HepG2 (cell line): ENCODE measurements around the gene UTP11.

ENCODE experiments used
- ELF3 ChIP-seq: IDR thresholded peaks from 2 replicates; pipeline ENCODE4 v1.6.1; 2016; ENCODE audit warnings: missing genetic modification reagents, missing compliant biosample characterization
- HINFP ChIP-seq: sonication (generic); formaldehyde crosslinking; IDR thresholded peaks from 2 replicates; pipeline ENCODE4 v1.4.0; 2020; ENCODE audit warnings: low read depth, mild to moderate bottlenecking, missing genetic modification reagents
- REST ChIP-seq, 2 experiments: IDR thresholded peaks; 2 replicates each; pipeline ENCODE4 v1.6.1; 2011 to 2012; ENCODE audit warnings: low read length in 2 of 2, borderline replicate concordance in 1 of 2, low read depth in 1 of 2, mild to moderate bottlenecking in 1 of 2, moderate library complexity in 1 of 2
- SIN3A ChIP-seq: IDR thresholded peaks from 2 replicates; pipeline ENCODE4 v1.6.1; 2011; ENCODE audit warnings: low read depth, mild to moderate bottlenecking, control low read depth, low read length, borderline replicate concordance
- TBL1XR1 ChIP-seq: fragments of 150-350 bp; IDR thresholded peaks from 2 replicates; pipeline ENCODE4 v1.6.1; 2014; ENCODE audit warnings: borderline replicate concordance, low read length; ENCODE audit not compliant: partially characterized antibody
- ZC3H13 ChIP-seq: sonication (generic); formaldehyde crosslinking; IDR thresholded peaks from 2 replicates; pipeline ENCODE4 v1.8.1; 2023; ENCODE audit warnings: mild to moderate bottlenecking, missing genetic modification reagents, moderate library complexity
- ZNF460 ChIP-seq: sonication (generic); formaldehyde crosslinking; IDR thresholded peaks from 2 replicates; pipeline ENCODE4 v1.5.1; 2020; ENCODE audit warnings: missing genetic modification reagents, mild to moderate bottlenecking, borderline replicate concordance
- ZNF792 ChIP-seq: IDR thresholded peaks from 2 replicates; pipeline ENCODE4 v1.6.1; 2016
- TF ChIP-seq, protein P1 (sequence below): sonication (generic); formaldehyde crosslinking; IDR thresholded peaks from 2 replicates; pipeline ENCODE4 v1.4.0; 2020; ENCODE audit warnings: missing genetic modification reagents
- TF ChIP-seq, protein P2 (sequence below): sonication (generic); formaldehyde crosslinking; IDR thresholded peaks from 2 replicates; pipeline ENCODE4 v1.9.0; 2022; ENCODE audit warnings: missing genetic modification reagents, mild to moderate bottlenecking, borderline replicate concordance

DNA sequence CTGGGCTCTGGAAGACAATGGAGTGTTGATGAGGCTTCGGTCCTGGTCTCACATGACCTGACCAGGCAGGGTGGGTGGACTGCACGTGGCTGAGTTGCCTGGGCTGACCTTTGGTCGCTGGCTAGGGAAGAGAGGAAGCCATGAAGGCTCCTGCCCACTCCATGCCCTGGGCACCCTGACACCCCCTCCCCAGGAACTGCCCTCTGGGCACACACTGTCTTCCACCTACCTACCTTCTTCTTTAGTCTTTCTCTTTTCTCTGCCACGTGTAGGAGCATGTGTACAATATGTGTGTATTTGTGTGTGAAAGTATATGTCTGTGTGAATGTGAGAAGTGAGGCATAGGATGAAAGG is 19.0 kb downstream of the UTP11 start:
- TF ChIP-seq SIN3A (no peak), ZNF460 (CRISPR knock-in tag) (no peak), ZNF792 (no peak), REST (IDR thresholded peaks at IDR 0.05; ENCODE audit: borderline replicate concordance in 1 of 2, low read depth in 1 of 2, low read length in 2 of 2) (no peak), ELF3 (CRISPR knock-in tag) (0 out of 2 replicates have a peak, but pooled peaks have one; percentile 36), HINFP (CRISPR knock-in tag) (no peak), ZC3H13 (CRISPR knock-in tag) (no peak), TBL1XR1 (no peak)
- TF ChIP-seq, protein P1, sequence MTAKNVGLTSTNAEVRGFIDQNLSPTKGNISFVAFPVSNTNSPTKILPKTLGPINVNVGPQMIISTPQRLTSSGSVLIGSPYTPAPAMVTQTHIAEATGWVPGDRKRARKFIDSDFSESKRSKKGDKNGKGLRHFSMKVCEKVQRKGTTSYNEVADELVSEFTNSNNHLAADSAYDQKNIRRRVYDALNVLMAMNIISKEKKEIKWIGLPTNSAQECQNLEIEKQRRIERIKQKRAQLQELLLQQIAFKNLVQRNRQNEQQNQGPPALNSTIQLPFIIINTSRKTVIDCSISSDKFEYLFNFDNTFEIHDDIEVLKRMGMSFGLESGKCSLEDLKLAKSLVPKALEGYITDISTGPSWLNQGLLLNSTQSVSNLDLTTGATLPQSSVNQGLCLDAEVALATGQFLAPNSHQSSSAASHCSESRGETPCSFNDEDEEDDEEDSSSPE = 0 out of 2 replicates have a peak, but pooled peaks have one; percentile 48
- TF ChIP-seq, protein P2, sequence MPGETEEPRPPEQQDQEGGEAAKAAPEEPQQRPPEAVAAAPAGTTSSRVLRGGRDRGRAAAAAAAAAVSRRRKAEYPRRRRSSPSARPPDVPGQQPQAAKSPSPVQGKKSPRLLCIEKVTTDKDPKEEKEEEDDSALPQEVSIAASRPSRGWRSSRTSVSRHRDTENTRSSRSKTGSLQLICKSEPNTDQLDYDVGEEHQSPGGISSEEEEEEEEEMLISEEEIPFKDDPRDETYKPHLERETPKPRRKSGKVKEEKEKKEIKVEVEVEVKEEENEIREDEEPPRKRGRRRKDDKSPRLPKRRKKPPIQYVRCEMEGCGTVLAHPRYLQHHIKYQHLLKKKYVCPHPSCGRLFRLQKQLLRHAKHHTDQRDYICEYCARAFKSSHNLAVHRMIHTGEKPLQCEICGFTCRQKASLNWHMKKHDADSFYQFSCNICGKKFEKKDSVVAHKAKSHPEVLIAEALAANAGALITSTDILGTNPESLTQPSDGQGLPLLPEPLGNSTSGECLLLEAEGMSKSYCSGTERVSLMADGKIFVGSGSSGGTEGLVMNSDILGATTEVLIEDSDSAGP (CRISPR knock-in tag) = no peak
